Measurements from ENCODE around the gene GPR42.
"Not testable (repeated sequence)": the region's sequence is repeated elsewhere in the genome, so short reads cannot be mapped to it uniquely, and the experiment has no call there.

The GPR42 gene

DNA sequence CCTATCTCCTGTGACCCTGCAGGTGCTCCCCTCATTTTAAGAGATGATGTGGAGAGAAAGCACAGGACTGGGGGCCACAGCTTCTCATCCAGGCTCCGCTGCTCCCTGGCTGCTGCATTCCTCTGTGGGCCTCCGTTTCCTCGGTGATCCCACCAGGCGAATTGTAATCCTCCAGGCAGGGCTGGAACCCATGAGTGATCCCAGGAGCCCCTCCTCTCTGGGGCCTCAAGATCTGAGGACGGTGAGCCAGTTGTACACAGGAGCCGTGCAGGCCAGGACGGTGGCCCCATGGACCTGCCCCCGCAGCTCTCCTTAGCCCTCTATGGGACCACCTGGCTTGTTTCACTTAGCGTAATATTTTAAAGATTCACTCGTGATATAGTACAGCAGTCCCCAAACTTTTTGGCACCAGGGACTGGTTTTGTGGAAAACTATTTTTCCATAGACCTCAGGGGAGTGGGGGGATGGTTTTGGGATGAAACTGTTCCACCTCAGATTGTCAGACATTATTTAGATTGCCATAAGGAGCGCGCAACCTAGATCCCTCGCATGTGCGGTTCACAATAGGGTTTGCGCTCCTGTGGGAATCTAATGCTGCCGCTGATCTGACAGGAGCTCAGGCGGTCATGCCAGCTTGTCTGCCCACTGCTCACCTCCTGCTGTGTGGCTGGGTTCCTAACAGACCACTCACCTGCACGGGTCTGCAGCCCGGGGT, 7.0 kb upstream of the GPR42 start:
- no peak for DNase-seq (ENCODE audit: low spot score)

DNA sequence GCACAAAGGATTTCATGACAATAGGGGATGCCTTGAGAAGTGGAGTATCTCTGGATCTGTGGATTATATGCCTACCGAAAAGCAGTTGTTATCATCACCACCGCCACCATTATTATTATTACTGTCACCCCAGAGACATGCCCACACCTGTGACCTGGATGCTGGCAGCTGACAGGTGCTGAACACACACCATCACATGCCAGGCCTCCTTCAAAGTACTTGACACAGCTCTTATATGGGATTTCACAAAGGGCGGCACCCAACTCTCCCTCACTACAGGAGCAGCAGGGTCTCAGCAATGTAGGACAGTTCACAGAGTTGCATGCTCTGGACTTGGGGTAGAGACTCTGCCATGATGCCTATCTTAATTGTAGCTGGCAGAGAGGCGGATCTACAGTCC, 5.6 kb upstream of the GPR42 start:
- DNase-seq (ENCODE audit: low spot score) = no peak

DNA sequence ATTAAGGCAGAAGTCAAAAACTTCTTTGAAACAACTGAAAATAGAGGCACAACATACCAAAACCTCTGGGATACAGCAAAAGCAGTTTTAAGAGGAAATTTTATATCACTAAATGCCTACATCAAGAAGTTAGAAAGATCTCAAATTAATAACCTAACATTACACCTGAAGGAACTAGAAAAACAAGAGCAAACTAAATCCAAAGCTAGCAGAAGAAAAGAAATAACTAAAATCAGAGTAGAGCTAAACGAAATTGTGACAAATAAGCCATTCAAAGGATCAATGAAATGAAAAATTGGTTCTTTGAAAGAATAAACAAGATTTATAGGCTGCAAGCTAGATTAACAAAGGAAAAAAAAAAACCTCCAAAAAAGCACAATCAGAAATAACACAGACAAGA, 2.5 kb upstream of the GPR42 start:
- no peak for DNase-seq (ENCODE audit: low spot score)

DNA sequence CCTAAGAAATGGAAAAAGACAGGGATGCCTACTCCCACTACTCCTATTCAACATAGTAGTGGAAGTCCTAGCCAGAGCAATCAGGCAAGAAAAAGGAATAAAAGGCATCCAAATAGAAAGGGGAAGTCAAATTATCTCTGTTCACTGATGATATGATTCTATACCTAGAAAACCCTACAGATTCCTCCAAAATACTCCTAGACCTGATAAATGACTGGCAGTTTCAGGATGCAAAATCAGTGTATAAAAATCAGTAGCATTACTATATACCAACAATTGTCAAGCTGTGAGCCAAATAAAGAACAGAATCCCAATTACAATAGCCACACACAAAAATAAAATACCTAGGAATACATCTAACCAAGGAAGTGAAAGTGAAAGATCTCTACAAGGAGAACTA, 1.3 kb upstream of the GPR42 start:
- no peak for DNase-seq (ENCODE audit: low spot score)

DNA sequence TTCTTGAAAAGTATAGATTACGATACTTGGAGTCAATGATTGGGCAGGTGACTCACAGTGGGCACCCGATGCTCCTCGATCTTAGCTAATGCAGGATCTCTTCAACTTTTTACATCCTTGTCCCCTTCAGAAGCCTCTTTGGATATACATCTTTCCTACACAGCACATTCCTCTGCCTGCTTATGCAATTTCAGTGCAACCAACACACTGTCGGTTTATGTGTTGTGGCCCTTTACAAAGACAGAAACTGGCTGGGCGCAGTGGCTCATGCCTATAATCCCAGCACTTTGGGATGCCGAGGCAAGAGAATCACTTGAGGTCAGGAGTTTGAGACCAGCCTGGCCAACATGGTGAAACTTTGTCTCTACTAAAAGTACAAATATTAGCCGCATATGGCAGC, 2.6 kb downstream of the GPR42 start:
- DNase-seq (ENCODE audit: low spot score) = no peak

DNA sequence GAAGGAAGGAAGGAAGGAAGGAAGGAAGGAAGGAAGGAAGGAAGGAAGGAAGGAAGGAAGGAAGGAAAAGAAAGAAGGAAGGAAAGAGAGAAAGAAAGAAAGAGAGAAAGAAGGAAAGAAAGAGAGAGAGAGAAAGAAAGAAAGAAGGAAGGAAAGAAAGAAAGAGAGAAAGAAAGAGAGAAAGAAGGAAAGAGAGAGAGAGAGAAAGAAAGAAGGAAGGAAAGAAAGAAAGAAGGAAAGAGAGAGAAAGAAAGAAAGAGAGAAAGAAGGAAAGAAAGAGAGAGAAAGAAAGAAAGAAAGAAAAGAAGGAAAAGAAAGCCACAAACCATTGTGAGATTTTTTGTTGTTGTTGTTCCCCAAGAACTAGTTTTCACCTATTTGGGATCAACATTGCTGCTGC, 3.2 kb downstream of the GPR42 start:
- not testable (repeated sequence) for DNase-seq (ENCODE audit: low spot score)

DNA sequence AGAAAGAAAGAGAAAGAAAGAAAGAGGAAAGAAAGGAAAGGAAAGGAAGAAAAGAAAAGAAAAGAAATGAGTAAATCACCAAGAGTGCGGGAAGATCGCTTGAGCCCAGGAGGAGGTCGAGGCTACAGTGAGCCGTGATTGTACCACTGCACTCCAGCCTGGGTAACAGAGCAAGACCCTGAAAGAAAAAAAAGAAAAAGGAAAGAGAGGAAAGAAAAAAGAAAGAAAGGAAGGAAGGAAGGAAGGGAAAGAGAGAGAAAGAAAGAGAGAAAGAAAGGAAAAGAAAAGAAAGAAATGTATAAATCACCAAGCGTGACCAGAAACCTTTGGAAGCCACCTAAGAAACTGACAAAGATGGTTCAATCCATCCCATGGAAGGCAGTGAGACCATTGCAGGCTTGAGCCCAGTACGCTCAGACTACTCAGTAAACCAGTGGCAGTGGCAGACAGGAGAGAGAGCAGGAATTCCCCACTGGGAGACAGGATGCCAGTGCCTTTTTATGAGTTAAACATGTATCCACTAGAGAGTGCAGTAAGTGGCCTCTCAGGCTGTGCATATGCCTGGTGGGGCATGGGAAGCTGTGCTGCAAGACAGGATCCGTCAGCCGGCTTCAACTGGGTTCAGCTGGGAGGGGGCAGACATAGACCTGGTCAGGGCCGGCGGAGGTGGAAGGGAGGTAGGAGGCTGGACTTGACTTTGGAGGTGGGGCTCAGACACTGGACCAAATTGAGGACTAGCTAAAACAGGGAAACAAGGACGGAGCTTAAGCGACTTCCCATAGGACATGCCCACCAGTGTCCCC, 4.8 kb downstream of the GPR42 start:
- DNase-seq (ENCODE audit: low spot score) = no peak

DNA sequence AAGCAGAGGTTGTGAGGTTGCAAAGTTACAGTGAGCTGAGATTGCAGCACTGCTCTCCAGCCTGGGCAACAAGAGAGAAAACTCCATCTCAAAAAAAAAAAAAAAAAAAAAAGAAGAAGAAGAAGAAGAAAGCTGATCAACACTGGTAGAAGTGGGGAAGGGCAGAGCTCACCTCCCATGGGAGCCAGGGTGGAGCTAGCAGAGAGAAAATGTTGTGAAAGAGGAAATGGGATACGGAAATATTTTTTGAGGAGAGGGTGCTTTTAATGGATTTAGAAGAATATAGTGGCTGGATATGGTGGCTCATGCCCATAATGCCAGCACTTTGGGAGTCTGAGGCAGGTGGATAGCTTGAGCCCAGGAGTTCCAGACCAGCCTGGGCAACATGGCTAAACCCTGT, 6.8 kb downstream of the GPR42 start:
- DNase-seq (ENCODE audit: low spot score) = no peak

DNA sequence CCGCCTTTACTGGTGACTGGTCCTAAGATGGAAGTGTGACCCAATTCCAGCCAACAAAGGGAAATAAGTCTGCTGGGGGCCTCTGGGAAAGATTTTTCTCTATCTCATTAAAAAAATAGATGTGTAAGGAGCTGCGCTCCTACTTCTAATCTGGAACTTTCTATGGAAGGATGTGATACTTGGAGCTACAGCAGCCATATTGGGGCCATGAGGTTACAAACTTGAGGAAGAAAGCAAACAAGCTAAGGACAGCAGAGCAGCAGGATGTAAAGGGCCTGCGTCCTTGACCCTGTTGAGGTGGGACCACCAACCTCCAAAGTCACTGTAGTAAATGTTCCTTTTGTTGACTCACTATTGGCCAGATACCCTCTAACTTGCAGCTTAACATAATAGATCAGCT, 7.5 kb downstream of the GPR42 start:
- no peak for DNase-seq (ENCODE audit: low spot score)

DNA sequence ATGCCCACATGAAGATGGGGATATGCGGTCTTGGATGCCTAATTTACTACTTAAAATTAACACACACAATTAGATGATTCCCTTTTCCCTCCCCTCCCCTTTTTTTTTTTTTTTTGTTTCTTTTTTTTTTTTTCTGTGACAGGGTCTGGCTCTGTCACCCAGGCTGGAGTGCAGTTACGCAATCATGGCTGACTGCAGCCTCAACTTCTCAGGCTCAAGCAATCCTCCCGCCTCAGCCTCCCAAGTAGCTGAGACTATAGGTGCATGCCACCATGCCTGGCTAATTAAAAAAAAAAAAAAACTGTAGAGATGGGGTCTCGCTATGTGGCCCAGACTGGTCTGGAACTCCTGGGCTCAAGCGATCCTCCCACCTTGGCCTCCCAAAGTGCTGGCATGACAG, 8.7 kb downstream of the GPR42 start:
- not testable (repeated sequence) for DNase-seq (ENCODE audit: low spot score)

DNA sequence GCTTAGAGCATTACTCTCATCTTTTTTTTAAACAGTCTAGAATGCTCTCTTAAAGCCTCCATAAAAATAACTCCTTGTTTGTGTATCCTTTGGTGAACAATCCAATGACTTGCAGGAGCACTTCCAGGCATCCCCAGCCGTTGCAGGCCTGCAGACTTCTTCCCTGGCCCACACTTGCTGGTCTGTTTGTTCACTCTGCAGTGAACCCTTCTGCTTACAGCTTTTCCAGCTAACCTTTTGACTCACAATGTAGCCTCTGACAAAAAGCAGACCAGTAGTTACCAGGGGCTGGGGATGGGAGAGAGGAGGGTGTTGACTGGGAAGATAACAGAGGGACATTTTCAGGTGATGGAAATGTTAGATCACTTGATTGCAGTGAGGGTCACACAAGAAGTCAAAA, 9.1 kb downstream of the GPR42 start:
- DNase-seq (ENCODE audit: low spot score) = no peak

DNA sequence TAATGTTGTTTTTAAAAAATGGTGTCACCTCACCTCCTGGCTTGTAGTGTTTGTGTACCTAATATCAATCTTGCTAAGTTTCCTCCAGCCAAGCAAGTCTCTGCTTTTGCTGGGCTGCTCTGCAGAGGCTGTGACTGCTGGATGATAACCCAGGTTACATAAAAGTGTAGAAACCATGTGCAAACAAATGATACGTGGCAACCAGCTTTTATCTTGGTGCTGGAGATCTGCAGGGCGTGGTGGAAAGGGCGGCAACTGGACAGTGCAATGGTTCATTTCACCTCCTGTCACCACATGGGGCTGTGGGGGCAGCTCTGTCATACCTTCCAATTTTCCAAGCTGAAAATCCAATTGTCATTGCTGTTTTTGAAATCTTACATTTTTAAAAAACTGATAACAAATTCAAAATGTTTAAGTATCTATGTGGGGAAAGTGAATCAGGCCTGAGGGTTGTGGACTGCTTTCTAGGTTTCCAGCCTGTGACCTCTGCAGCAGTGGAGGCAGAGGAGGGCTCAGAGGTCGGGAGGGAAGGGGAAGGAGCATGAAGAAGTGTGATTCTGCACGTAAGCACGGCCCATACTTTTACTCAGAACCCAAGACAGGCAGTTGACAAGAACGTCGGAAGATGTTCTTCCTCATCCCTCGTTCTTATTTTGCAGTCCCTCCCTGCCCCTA, 9.7 kb downstream of the GPR42 start:
- DNase-seq (ENCODE audit: low spot score) = no peak

DNA sequence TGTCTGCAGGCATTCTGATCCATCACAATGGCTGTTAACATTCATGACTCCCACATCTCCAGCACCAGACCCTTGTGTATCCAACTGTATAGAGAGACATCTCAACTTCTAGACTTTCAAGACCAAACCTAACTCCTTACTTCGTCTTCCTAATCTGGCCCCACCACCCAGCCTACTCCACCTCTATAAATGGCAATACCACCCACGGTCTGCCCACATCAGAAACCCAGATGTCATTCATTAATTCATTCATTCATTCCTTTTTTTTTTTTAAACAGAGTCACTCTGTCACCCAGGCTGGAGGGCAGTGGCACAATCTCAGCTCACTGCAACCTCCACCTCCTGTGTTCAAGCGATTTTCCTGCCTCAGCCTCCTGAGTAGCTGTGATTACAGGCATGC, 10.4 kb downstream of the GPR42 start:
- DNase-seq (ENCODE audit: low spot score) = no peak

DNA sequence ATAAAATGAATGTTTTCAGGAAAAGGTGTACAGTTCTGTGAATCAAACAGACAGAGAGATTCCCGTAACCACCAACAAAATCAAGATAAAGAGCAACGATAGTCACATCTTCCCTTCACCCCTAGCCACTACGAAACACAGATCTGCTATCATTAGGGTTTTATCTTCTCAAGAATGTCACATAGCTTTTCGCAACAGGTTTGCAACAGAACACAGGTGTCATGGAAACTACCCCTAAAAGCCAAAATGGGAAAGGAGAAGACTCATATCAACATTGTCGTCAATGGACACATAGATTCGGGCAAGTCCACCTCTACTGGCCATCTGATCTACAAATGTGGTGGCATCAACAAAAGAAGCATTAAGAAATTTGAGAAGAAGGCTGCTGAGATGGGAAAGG, 11.1 kb downstream of the GPR42 start:
- no peak for DNase-seq (ENCODE audit: low spot score)

DNA sequence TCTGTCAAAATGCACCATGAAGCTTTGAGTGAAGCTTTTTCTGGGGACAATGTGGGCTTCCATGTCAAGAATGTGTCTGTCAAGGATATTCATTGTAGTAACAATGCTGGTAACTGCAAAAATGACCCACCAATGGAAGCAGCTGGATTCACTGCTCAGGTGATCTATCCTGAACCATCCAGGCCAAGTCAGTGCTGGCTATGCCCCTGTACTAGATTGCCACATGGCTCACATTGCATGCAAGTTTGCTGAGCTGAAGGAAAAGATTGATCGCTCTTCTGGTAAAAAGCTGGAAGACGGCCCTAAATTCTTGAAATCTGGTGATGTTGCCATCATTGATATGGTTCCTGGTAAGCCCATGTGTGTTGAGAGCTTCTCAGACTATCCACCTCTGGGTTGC, 12.7 kb downstream of the GPR42 start:
- DNase-seq (ENCODE audit: low spot score) = no peak

DNA sequence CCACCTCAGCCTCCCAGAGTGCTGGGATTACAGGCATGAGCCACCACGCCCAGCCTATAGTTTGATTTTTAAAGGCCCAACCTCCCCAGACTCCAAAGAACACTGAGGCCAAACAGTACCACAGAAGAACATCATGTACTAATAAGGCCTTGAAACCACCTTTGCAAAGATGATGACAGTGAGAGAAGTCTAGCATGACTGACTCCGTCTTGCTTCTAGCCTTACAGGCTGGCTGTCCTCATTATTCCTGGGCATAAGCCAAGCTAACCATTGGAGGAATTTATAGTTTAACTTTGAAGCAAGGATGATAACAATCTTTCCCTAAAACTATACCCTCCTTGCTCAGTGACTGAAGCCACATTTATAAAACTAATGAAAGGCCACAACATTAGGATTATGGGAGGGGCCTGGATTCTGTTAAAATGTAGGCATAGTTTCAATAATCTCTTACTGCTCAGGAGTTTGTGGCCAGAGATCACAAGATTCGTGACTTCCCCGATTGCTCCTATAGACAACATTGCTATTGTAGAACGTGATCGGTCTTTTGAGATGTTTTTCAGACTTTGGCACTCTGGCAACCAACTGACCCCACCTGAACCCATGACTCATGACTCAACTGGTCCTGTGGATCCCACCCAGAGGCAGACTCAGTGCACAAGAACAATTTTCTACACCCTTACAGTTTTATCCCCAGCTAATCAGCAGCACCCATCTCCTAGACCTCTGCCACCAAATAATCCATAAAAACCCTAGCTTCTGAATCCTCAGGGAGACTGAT, 17.6 kb downstream of the GPR42 start:
- no peak for DNase-seq (ENCODE audit: low spot score)

DNA sequence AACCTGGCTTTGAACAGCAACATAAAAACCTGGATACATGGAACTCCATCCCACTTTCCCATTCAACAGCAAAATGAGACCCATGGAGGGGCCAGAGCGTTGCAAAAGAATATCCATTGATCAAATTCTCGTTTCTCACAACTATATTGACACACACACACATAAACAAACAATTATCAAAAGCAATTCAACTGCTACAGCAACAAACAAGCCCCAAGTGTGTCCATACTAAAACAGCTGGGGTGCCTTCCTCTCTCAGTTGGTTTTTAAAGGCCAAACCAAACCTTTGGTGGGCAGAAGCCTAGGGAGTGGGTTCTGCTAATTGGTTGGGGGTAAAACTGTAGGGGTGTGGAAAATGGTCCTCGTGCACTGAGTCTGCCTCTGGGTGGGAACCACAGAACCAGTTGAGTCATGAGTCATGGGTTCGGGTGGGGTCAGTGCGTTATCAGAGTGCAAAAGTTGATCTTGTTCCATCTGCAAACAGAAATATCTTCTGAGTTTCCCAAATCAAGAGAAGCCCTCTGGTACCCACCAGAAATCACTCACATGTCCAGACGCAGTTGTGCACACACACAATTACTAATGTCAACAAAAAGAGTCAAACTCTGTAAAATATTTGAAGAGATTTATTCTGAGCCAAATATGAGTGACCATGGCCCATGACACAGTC, 18.5 kb downstream of the GPR42 start:
- DNase-seq (ENCODE audit: low spot score) = no peak

DNA sequence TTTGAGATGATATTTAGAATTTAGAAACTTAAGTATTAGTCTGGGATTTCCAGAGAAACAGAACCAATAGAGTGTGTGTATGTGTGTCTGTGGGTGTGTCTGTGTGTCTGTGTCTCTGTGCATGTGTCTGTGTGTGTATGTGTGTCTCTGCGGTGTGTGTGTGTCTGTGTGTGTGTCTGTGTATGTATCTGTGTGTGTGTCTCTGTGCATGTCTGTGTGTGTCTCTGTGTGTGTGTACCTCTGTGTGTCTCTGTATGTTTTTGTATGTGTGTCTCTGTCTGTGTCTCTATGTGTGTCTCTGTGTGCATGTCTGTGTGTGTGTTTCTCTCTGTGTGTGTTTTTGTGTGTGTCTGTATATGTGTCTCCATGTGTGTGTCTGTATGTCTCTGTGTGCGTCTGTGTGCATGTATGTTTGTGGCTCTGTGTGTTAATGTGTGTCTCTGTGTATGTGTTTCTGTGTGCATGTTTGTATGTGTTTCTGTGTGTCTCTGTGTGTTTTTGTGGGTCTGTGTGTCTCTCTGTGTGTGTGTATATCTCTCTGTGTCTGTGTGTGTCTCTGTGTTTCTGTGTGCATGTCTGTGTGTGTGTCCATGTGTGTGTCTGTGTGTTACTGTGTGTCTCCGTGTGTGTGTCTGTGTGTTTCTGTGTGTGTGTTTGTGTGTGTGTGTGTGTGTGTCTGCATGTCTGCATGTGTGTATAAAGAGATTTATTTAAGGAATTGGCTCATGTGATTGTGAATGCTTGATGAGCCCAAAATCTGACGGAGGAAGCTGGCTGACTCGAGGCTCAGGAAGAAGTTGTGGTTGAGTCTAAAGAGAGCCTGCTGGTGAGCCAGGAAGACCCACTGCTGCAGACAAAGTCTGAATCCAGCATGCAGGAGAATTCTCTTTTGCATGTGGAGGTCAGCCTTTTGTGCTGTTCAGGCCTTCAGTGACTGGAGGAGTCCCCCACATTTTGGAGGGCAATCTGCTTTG, 22.2 kb downstream of the GPR42 start:
- no peak for DNase-seq (ENCODE audit: low spot score)

DNA sequence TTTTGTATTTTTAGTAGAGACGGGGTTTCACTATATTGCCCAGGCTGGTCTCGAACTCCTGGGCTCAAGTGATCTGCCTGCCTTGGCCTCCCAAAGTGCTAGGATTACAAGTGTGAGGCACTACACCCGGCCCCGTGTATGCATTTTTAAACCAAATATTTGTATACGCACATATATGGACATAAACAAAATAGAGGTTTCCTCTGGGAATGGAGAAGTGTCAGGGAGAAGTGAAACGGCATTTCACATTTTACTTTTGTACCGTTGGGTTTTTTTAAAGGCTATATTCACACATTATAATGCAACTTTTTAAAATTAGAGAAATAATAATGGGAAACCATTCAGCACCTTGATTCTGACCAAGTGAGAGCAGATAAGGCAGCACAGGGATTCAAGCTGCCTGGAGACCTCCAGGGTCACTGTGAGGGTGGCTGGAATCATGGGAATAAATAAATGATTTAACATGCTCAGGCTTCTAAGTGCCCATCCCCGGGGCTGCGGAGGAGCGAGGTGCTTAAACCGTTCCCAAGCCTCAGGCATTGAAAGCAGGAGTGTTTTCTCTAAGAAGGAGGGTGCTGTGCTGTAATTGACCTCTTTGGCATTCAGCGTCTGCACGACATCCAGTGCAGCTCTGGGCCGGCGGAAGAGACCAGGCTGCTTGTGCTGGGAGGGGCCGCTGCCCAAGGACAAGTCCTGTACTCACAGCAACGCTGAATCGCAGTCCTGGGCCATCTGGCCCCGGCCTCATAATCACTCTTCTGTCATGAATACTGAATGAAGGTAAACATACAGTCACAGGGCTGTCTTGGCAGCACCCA, 24.7 kb downstream of the GPR42 start:
- DNase-seq (ENCODE audit: low spot score) = peak; percentile 20

All from GM03348 (cell line).